Esophagus squamous epithelium (tissue), 5 donors: ENCODE results near the gene GTSE1. TPM values are rescaled to one million over a fixed set of nuclear protein-coding genes. Genes with fewer than 3 reads are reported as not detected.

Experiments
- DNase-seq: peaks from one replicate; lab custom pipeline; 2025; lab: John Stamatoyannopoulos, UW
- H3K27ac ChIP-seq, 4 donors: fragments of 200-600 bp; sonication (generic); one replicate each; pipeline ENCODE4 v1.5.1; 2016 to 2019; ENCODE audit warnings: mild to moderate bottlenecking in 1 of 4
- H3K27me3 ChIP-seq, 4 donors: fragments of 200-600 bp; sonication (generic); 1 replicate in 3 of 4; 2 replicates in 1 of 4; pipeline versions ENCODE4 v1.5.1 to v1.6.0; 2017 to 2021; ENCODE audit warnings: antibody characterized with exemption in 1 of 4
- H3K36me3 ChIP-seq, 3 donors: fragments of 200-600 bp; sonication (generic); one replicate each; pipeline ENCODE4 v1.5.1; 2016 to 2019
- H3K4me1 ChIP-seq, 3 donors: fragments of 200-600 bp; sonication (generic); one replicate each; pipeline ENCODE4 v1.5.1; 2017 to 2019
- H3K4me3 ChIP-seq, 4 donors: fragments of 200-600 bp; sonication (generic); 1 replicate in 3 of 4; 2 replicates in 1 of 4; pipeline ENCODE4 v1.5.1; 2016 to 2019; ENCODE audit warnings: mild to moderate bottlenecking in 2 of 4, moderate library complexity in 1 of 4
- H3K9me3 ChIP-seq, 3 donors: fragments of 200-600 bp; sonication (generic); one replicate each; pipeline ENCODE4 v1.5.1; 2016 to 2019
- CTCF ChIP-seq, 6 experiments: fragments of 450-650 bp in 4 of 6; fragments of 200-600 bp in 2 of 6; sonication (generic) in 2 of 6; IDR thresholded peaks; one replicate each; pipeline ENCODE4 v1.5.1; 2016 to 2019; ENCODE audit warnings: antibody characterized with exemption in 6 of 6, mild to moderate bottlenecking in 4 of 6, moderate library complexity in 4 of 6
- POLR2A ChIP-seq, 4 donors: fragments of 450-650 bp; IDR thresholded peaks; one replicate each; pipeline ENCODE4 v1.6.1; 2017; ENCODE audit warnings: antibody characterized with exemption in 4 of 4, mild to moderate bottlenecking in 4 of 4, moderate library complexity in 3 of 4
- WGBS, 2 donors: methylation state at CpG; one replicate each; pipeline ENCODE4 v1.1.5; 2018; 5-methylcytosine and 5-hydroxymethylcytosine counted together
- intact Hi-C: fragments of 100-400 bp; cut with DNase I; formaldehyde crosslinking; loops from one replicate; pipeline ENCODE4 v1.15.0; 2022
- total RNA-seq, 4 donors: library from RNA; depleted of rRNA; stranded (reverse); fragments of >200 nt; gene quantifications; one replicate each; pipeline ENCODE4 v1.1.0, GENCODE V29; 2016
- donor health status: DM: yes; HTN: yes; CAD: no.

GTSE1 gene
- total RNA-seq, 4 donors from 2014 or later = 1.4 to 8.0 (median 3.4) TPM

GRCh38 chr22:46275455-46276122 lies 21.1 kb upstream of the GTSE1 start:
- TF ChIP-seq CTCF (IDR thresholded peaks at IDR 0.05) (no peak), POLR2A (IDR thresholded peaks at IDR 0.05) (no peak)
- Histone ChIP-seq H3K27ac (no peak overlapping the region), H3K4me1 (peaks cover 0 to 16% (median 0%) of the 10 kb centered on the region in 3 donors), H3K36me3 (peaks cover 17 to 96% (median 44%) of the 10 kb centered on the region in 3 donors), H3K9me3 (no peaks in the 10 kb centered on the region), H3K27me3 (no peaks in the 10 kb centered on the region), H3K4me3 (no peak overlapping the region)
- intact Hi-C loops = no loop called here
- no peak for DNase-seq
- 76 to 78% methylated on average over 3 of the region's 3 CpGs for WGBS, 2 donors

- H3K4me1 ChIP-seq = peaks cover 0 to 21% (median 0%) of the 10 kb centered on the region in 3 donors
- WGBS, 2 donors = 95 to 97% methylated on average over 7 of the region's 7 CpGs
- intact Hi-C loops = no loop called here
- no peaks in the 10 kb centered on the region for H3K9me3 ChIP-seq
- no peak overlapping the region for H3K27ac ChIP-seq
- no peak for DNase-seq
- no peak for TF ChIP-seq CTCF (IDR thresholded peaks at IDR 0.05)
- TF ChIP-seq POLR2A (IDR thresholded peaks at IDR 0.05) = no peak
- H3K27me3 ChIP-seq = no peaks in the 10 kb centered on the region
- H3K4me3 ChIP-seq = no peak overlapping the region
- H3K36me3 ChIP-seq = peaks cover 17 to 100% (median 44%) of the 10 kb centered on the region in 3 donors
These were observed 20.1 kb upstream of the GTSE1 start for GRCh38 chr22:46276563-46276962.

- Histone ChIP-seq H3K4me3 (no peak overlapping the region), H3K27ac (no peak overlapping the region), H3K4me1 (peaks cover 0 to 21% (median 0%) of the 10 kb centered on the region in 3 donors), H3K9me3 (no peaks in the 10 kb centered on the region), H3K36me3 (peaks cover 8 to 100% (median 30%) of the 10 kb centered on the region in 3 donors), H3K27me3 (no peaks in the 10 kb centered on the region)
- TF ChIP-seq CTCF (IDR thresholded peaks at IDR 0.05) (no peak), POLR2A (IDR thresholded peaks at IDR 0.05) (no peak)
- 91 to 92% methylated on average over 6 to 9 of the region's 22 CpGs for WGBS, 2 donors
- intact Hi-C loops = no loop called here
- DNase-seq = no peak
These were observed 17.7 kb upstream of the GTSE1 start for GRCh38 chr22:46278656-46279645.

- TF ChIP-seq CTCF (IDR thresholded peaks at IDR 0.05) (no peak), POLR2A (IDR thresholded peaks at IDR 0.05) (no peak)
- 46 to 61% methylated on average over 7 to 12 of the region's 12 CpGs for WGBS, 2 donors
- no peak for DNase-seq
- H3K4me1 ChIP-seq = peaks cover 0 to 21% (median 0%) of the 10 kb centered on the region in 3 donors
- H3K27ac ChIP-seq = peak overlapping the region in 1 of 4 donors; percentile 38
- no peak overlapping the region for H3K4me3 ChIP-seq
- intact Hi-C loops = no loop called here
- H3K36me3 ChIP-seq = peaks cover 8 to 100% (median 28%) of the 10 kb centered on the region in 3 donors
- H3K27me3 ChIP-seq = no peaks in the 10 kb centered on the region
- no peaks in the 10 kb centered on the region for H3K9me3 ChIP-seq
These were observed 16.4 kb upstream of the GTSE1 start for GRCh38 chr22:46280063-46280817.
